B cell (primary cell): ENCODE measurements around the gene MYL4. TPM values are rescaled to one million over a fixed set of nuclear protein-coding genes. Genes with fewer than 3 reads are reported as not detected.

Source experiments
- ATAC-seq: fragments of 200-7000 bp; cut with Tn5 transposase; one replicate; pipeline ENCODE4 v1.10.0; 2021; ENCODE audit warnings: low read depth, mild to moderate bottlenecking, moderate number of reproducible peaks, moderate library complexity
- CTCF ChIA-PET: fragments of 350-600 bp; sonication (Branson Sonifier 250); formaldehyde crosslinking; loops from one replicate; lab custom pipeline; 2021; ENCODE audit warnings: antibody characterized with exemption, inconsistent platforms; lab: Charles Lee
- POLR2A ChIA-PET: fragments of 350-600 bp; sonication (Branson Sonifier 250); formaldehyde crosslinking; loops from one replicate; lab custom pipeline; 2021; ENCODE audit warnings: antibody characterized with exemption; lab: Charles Lee
- DNase-seq: peaks from one replicate; pipeline ENCODE4 v3.0.0; 2013
- H2AFZ ChIP-seq: 2 replicates; pipeline ENCODE4 v1.6.1; 2012; ENCODE audit warnings: mild to moderate bottlenecking, low read depth, low read length; ENCODE audit not compliant: insufficient read depth, poor library complexity, severe bottlenecking
- H3K27ac ChIP-seq, 2 donors: 1 replicate in 1 of 2; 2 replicates in 1 of 2; pipeline ENCODE4 v1.5.1; 2012 to 2013; ENCODE audit warnings: low read length in 2 of 2, mild to moderate bottlenecking in 2 of 2, moderate library complexity in 1 of 2
- H3K27me3 ChIP-seq, 4 experiments: fragments of 200-600 bp in 1 of 4; sonication (generic) in 1 of 4; replicated peaks in 1 of 4; 1 replicate in 2 of 4; 2 replicates in 2 of 4; pipeline versions ENCODE4 v1.6.1 to v1.7.0; 2013 to 2016; ENCODE audit warnings: low read length in 3 of 4, mild to moderate bottlenecking in 2 of 4, mixed read lengths in 1 of 4, moderate library complexity in 1 of 4; ENCODE audit not compliant: insufficient read depth in 4 of 4, control insufficient read depth in 3 of 4; ENCODE audit errors: control extremely low read depth in 1 of 4
- H3K36me3 ChIP-seq, 2 experiments: replicated peaks in 1 of 2; 1 replicate in 1 of 2; 2 replicates in 1 of 2; pipeline versions ENCODE4 v1.6.1 to v1.7.1; 2013; ENCODE audit warnings: low read length in 1 of 2; ENCODE audit not compliant: insufficient read depth in 2 of 2, control insufficient read depth in 1 of 2; ENCODE audit errors: control extremely low read depth in 1 of 2, extremely low read depth in 1 of 2
- H3K4me1 ChIP-seq, 2 donors: fragments of 200-600 bp in 1 of 2; sonication (generic) in 1 of 2; 1 replicate in 1 of 2; 2 replicates in 1 of 2; pipeline versions ENCODE4 v1.5.1 to v1.6.1; 2013 to 2017; ENCODE audit warnings: low read length in 2 of 2; ENCODE audit not compliant: control insufficient read depth in 2 of 2, insufficient read depth in 2 of 2
- H3K4me2 ChIP-seq: replicated peaks from 2 replicates; pipeline ENCODE3; 2012; ENCODE audit warnings: mild to moderate bottlenecking, low read depth, low read length; ENCODE audit not compliant: poor library complexity, severe bottlenecking
- H3K4me3 ChIP-seq, 5 experiments: fragments of 200-600 bp in 1 of 5; sonication (generic) in 1 of 5; 1 replicate in 3 of 5; 2 replicates in 2 of 5; pipeline versions ENCODE4 v1.5.1 to v1.7.0; 2011 to 2016; ENCODE audit warnings: low read length in 4 of 5, mild to moderate bottlenecking in 4 of 5, low read depth in 2 of 5, control low read depth in 1 of 5, moderate library complexity in 1 of 5; ENCODE audit not compliant: insufficient read depth in 1 of 5; ENCODE audit errors: control extremely low read depth in 1 of 5, extremely low read depth in 1 of 5
- H3K79me2 ChIP-seq: fragments of 200-600 bp; sonication (generic); one replicate; pipeline ENCODE4 v1.6.0; 2016; ENCODE audit warnings: low read length; ENCODE audit not compliant: control insufficient read depth, insufficient read depth
- H3K9ac ChIP-seq: fragments of 200-600 bp; sonication (generic); 2 replicates; pipeline ENCODE4 v1.6.1; 2017; ENCODE audit warnings: mild to moderate bottlenecking, low read length, moderate library complexity
- H3K9me3 ChIP-seq, 3 donors: one replicate each; pipeline versions ENCODE4 v1.6.1 to v1.7.1; 2013; ENCODE audit warnings: low read length in 2 of 3; ENCODE audit not compliant: control insufficient read depth in 2 of 3, insufficient read depth in 1 of 3; ENCODE audit errors: control extremely low read depth in 1 of 3
- H4K20me1 ChIP-seq: 2 replicates; pipeline ENCODE4 v1.6.0; 2012; ENCODE audit warnings: mild to moderate bottlenecking, low read length; ENCODE audit not compliant: insufficient read depth, control insufficient read depth, poor library complexity, severe bottlenecking
- H3K27ac Mint-ChIP-seq: one replicate; pipeline ENCODE4 v1.8.0; 2021; ENCODE audit warnings: mixed read lengths
- H3K27me3 Mint-ChIP-seq: one replicate; pipeline ENCODE4 v1.8.0; 2021; ENCODE audit warnings: mixed read lengths
- H3K4me1 Mint-ChIP-seq: one replicate; pipeline ENCODE4 v1.8.0; 2021; ENCODE audit warnings: mixed read lengths
- H3K4me3 Mint-ChIP-seq: one replicate; pipeline ENCODE4 v1.8.0; 2021; ENCODE audit warnings: mixed read lengths
- H3K9me3 Mint-ChIP-seq: one replicate; pipeline ENCODE4 v1.8.0; 2022; ENCODE audit warnings: mixed read lengths; ENCODE audit not compliant: insufficient read depth
- EZH2 ChIP-seq: IDR thresholded peaks from 2 replicates; pipeline ENCODE4 v1.6.1; 2012; ENCODE audit warnings: borderline replicate concordance, low read depth, mild to moderate bottlenecking, moderate library complexity, low read length; ENCODE audit not compliant: insufficient read depth, poor library complexity, severe bottlenecking
- WGBS: methylation state at CpG from one replicate; pipeline ENCODE4 v1.1.5; 2013; ENCODE audit warnings: missing lambda C conversion rate; ENCODE audit not compliant: insufficient coverage; 5-methylcytosine and 5-hydroxymethylcytosine counted together
- intact Hi-C: fragments of 100-400 bp; cut with micrococcal nuclease; formaldehyde crosslinking; loops from one replicate; pipeline ENCODE4 v1.10.0; 2022
- polyA plus RNA-seq: library from polyadenylated mRNA; depleted of rRNA; stranded (reverse); fragments of >200 nt; gene quantifications from 2 replicates; pipeline ENCODE4 v1.2.3, GENCODE V29; 2012
- total RNA-seq, 2 donors: library from RNA; stranded (reverse); fragments of 120-200 nt in 1 of 2; gene quantifications; 1 replicate in 1 of 2; 2 replicates in 1 of 2; pipeline versions ENCODE4 v1.2.3 to v1.2.4, GENCODE V29; 2013 to 2022
- TF ChIP-seq, protein P1 (sequence below): fragments of 200-600 bp; IDR thresholded peaks from one replicate; pipeline ENCODE4 v1.8.0; 2022; ENCODE audit warnings: antibody characterized with exemption, mild to moderate bottlenecking

The MYL4 gene
- total and polyA plus RNA-seq, 2 donors (not counting 1 experiment from before 2014, with no cell fraction given): 0.16 to 0.42 TPM

DNA sequence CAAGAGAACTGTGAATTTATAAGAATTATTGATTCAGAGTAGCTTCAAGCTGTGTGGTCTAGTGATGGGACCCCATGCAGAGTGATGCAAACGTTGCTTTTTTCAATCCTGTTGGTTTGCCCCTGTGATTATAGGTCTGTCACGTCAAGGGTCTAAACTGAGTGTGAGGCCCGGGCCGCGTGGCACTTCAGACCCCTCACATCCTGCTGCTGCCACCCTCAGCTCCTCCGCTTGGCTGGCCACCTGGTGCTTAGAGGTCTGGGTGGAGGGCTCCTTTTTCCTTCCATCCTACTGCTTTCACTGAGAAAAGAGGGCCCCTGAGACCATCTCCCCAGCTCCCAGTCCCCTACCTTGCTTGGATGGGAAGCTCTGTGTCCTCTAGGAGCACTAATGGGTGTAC, 12.0 kb downstream of the MYL4 start:
- H3K27me3 Mint-ChIP-seq: no peaks in the 10 kb centered on the region
- ChIA-PET CTCF (interaction anchor here (0.7 to 3.6 kb wide), 4 partner anchors 8 to 95 kb away, joined by 3 to 27 read pairs (median 6); partner anchors contain the start of gene MYL4), POLR2A (no interaction called here)
- Histone ChIP-seq H3K4me3 (no peak overlapping the region), H2AFZ (no peak overlapping the region), H3K79me2 (no peaks in the 10 kb centered on the region), H3K9me3 (peaks cover 0 to 14% (median 0%) of the 10 kb centered on the region in 3 donors), H3K27me3 (no peaks in the 10 kb centered on the region), H3K9ac (no peak overlapping the region), H3K36me3 (no peaks in the 10 kb centered on the region), H3K27ac (no peak overlapping the region), H3K4me1 (peaks cover 37 to 49% of the 10 kb centered on the region in 2 donors), H4K20me1 (no peaks in the 10 kb centered on the region), H3K4me2 (peak overlapping the region; percentile 34)
- ATAC-seq: peak; percentile 26
- H3K27ac Mint-ChIP-seq: no peak overlapping the region
- H3K4me3 Mint-ChIP-seq: no peak overlapping the region
- TF ChIP-seq, protein P1, sequence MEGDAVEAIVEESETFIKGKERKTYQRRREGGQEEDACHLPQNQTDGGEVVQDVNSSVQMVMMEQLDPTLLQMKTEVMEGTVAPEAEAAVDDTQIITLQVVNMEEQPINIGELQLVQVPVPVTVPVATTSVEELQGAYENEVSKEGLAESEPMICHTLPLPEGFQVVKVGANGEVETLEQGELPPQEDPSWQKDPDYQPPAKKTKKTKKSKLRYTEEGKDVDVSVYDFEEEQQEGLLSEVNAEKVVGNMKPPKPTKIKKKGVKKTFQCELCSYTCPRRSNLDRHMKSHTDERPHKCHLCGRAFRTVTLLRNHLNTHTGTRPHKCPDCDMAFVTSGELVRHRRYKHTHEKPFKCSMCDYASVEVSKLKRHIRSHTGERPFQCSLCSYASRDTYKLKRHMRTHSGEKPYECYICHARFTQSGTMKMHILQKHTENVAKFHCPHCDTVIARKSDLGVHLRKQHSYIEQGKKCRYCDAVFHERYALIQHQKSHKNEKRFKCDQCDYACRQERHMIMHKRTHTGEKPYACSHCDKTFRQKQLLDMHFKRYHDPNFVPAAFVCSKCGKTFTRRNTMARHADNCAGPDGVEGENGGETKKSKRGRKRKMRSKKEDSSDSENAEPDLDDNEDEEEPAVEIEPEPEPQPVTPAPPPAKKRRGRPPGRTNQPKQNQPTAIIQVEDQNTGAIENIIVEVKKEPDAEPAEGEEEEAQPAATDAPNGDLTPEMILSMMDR: no peak
- no peak for TF ChIP-seq EZH2
- H3K9me3 Mint-ChIP-seq: no peaks in the 10 kb centered on the region
- H3K4me1 Mint-ChIP-seq: peaks cover 41% of the 10 kb centered on the region
- no peak for DNase-seq
- 20% methylated on average over 5 of the region's 6 CpGs for WGBS
- intact Hi-C loops: loop anchor here (5.0 kb wide), 1 partner anchor 34 kb away; the partner anchor contains the start of gene CDC27

DNA sequence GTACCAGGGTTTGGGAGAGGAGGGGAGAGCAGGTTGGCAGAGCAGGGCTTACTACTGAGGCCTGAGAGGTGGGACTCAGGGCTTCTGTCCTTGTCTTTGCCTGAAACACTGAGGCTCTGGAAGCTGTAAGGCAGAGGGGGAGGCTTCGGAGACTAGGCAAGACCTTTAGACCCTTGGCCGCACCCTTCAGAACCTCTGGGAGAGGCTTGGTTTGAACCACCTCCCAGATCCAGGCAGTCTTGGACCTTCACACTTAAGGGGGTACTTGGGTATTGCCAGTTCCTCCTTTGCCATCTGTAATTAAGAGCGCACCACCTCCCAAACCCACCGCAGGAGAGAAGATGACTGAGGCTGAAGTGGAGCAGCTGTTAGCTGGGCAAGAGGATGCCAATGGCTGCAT, 12.9 kb downstream of the MYL4 start:
- Histone ChIP-seq H3K79me2 (no peaks in the 10 kb centered on the region), H3K4me2 (peak overlapping the region; percentile 34), H2AFZ (no peak overlapping the region), H3K27ac (no peak overlapping the region), H3K4me3 (no peak overlapping the region), H3K4me1 (peaks cover 37 to 46% of the 10 kb centered on the region in 2 donors), H3K36me3 (no peaks in the 10 kb centered on the region), H4K20me1 (no peaks in the 10 kb centered on the region), H3K9me3 (peaks cover 0 to 14% (median 0%) of the 10 kb centered on the region in 3 donors), H3K27me3 (no peaks in the 10 kb centered on the region), H3K9ac (no peak overlapping the region)
- no peak overlapping the region for H3K4me3 Mint-ChIP-seq
- TF ChIP-seq, protein P1: no peak
- TF ChIP-seq EZH2: no peak
- peaks cover 38% of the 10 kb centered on the region for H3K4me1 Mint-ChIP-seq
- no peak overlapping the region for H3K27ac Mint-ChIP-seq
- DNase-seq (no peak), ATAC-seq (no peak)
- intact Hi-C loops: loop anchor here (5.0 kb wide), 1 partner anchor 35 kb away; the partner anchor contains the start of gene CDC27
- ChIA-PET POLR2A (no interaction called here), CTCF (no interaction called here)
- H3K27me3 Mint-ChIP-seq: no peaks in the 10 kb centered on the region
- WGBS: 92% methylated on average over 2 of the region's 4 CpGs
- no peaks in the 10 kb centered on the region for H3K9me3 Mint-ChIP-seq
